Ovary (tissue), 9 donors: Measurements from ENCODE around the gene KAT8. TPM values are rescaled to one million over a fixed set of nuclear protein-coding genes. Genes with fewer than 3 reads are reported as not detected.

ENCODE experiments used
- DNase-seq, 5 donors: peaks; one replicate each; pipeline ENCODE4 v3.0.0-alpha.2; 2019 to 2020
- H3K27ac ChIP-seq, 2 donors: fragments of 200-600 bp; one replicate each; pipeline versions ENCODE4 v1.5.1 to v1.8.0; 2019 to 2022
- H3K27me3 ChIP-seq: fragments of 200-600 bp; one replicate; pipeline ENCODE4 v1.8.0; 2022
- H3K36me3 ChIP-seq: fragments of 200-600 bp; sonication (generic); one replicate; pipeline ENCODE4 v1.5.1; 2019
- H3K4me1 ChIP-seq: one replicate; pipeline ENCODE4 v1.8.1; 2013; ENCODE audit warnings: mild to moderate bottlenecking, moderate library complexity; ENCODE audit not compliant: insufficient read depth
- H3K4me3 ChIP-seq: fragments of 200-600 bp; sonication (generic); one replicate; pipeline ENCODE4 v1.5.1; 2017
- H3K9me3 ChIP-seq, 2 donors: fragments of 200-600 bp in 1 of 2; sonication (generic) in 1 of 2; one replicate each; pipeline versions ENCODE4 v1.5.1 to v1.8.1; 2013 to 2019; ENCODE audit warnings: mild to moderate bottlenecking in 1 of 2, moderate library complexity in 1 of 2
- EP300 ChIP-seq: sonication (generic); formaldehyde crosslinking; IDR thresholded peaks from one replicate; pipeline ENCODE4 v1.6.1; 2017; ENCODE audit warnings: antibody characterized with exemption
- POLR2A ChIP-seq: fragments of 450-650 bp; IDR thresholded peaks from one replicate; pipeline ENCODE4 v1.6.1; 2017; ENCODE audit warnings: antibody characterized with exemption, mild to moderate bottlenecking, moderate library complexity
- WGBS, 3 donors: extraction: QIAGEN DNeasy Blood & Tissue Kit in 1 of 3; methylation state at CpG; one replicate each; pipeline versions ENCODE4 v1.1.5 to v1.1.7; 2013 to 2017; 5-methylcytosine and 5-hydroxymethylcytosine counted together
- intact Hi-C, 4 donors: fragments of 100-400 bp; cut with DNase I; formaldehyde crosslinking; loops; one replicate each; pipeline versions ENCODE4 v1.11.0 to v1.15.1; 2022 to 2023
- polyA plus RNA-seq, 2 donors: library from polyadenylated mRNA; stranded (reverse); fragments of 200-250 nt in 1 of 2; fragments of 350-450 nt in 1 of 2; fragmentation: Illumina TruSeq in 1 of 2; extraction: RNeasy Lipid Tissue Mini Kit (QIAGEN cat#74804) in 1 of 2; gene quantifications; one replicate each; pipeline ENCODE4 v1.2.3, GENCODE V29; 2013 to 2014
- total RNA-seq, 7 donors: library from RNA; depleted of rRNA in 2 of 7; stranded (reverse); fragments of >200 nt in 2 of 7; fragmentation: NEBNext Ultra II Directional in 3 of 7; extraction: Animal tissue kit (Norgen Biotek cat#: 25700) in 3 of 7; gene quantifications; one replicate each; pipeline versions ENCODE4 v1.1.0 to v1.2.4, GENCODE V29; 2016 to 2023
- TF ChIP-seq, protein P1 (sequence below), 3 donors: fragments of 450-650 bp in 2 of 3; fragments of 200-600 bp in 1 of 3; IDR thresholded peaks; one replicate each; pipeline versions ENCODE4 v1.5.1 to v1.8.0; 2016 to 2022; ENCODE audit warnings: antibody characterized with exemption in 3 of 3, mild to moderate bottlenecking in 1 of 3
- donor health status: DM: no; HTN: no; CAD: no; lungs with moderate emphysema.
- donor health status: DM: no; HTN: no; CAD: no.
- donor health status: Bipolar disorder and iron deficiency.
- donor health status: DM: yes; HTN: yes; CAD: no.
- donor health status: DM: no; HTN: no; CAD: no.
- donor health status: DM: yes; HTN: yes; CAD: no.

The KAT8 gene
- total and polyA plus RNA-seq, 9 donors, result 66.4 to 129 (median 88.7) TPM

DNA sequence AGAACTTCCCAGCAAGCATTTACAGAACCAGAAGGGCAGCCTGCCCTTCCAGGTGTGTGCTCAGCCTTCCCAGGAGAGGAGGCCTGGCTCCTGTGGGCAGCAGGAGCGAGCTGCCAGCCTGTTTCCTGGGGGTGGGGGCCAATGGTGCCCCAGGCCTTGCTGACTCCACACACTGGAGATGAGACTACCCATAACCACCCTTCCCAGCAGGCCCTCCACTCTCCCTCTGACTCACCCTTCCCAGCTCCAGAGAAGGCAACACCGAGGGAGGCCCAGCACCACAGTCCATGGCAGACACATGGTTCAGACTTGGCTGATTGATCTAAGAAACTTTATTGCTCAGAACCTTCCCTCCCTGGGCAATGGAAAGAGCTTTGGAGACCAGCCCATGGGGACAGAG, 26.9 kb upstream of the KAT8 start:
- no peak overlapping the region for H3K27ac ChIP-seq
- DNase-seq, result peak in 1 of 5 donors; percentile 10
- peaks cover 4% of the 10 kb centered on the region for H3K4me1 ChIP-seq
- no peaks in the 10 kb centered on the region for H3K27me3 ChIP-seq
- H3K4me3 ChIP-seq, result no peak overlapping the region
- H3K36me3 ChIP-seq, result no peaks in the 10 kb centered on the region
- H3K9me3 ChIP-seq, result no peaks in the 10 kb centered on the region
- intact Hi-C loops, result no loop called here
- no peak for TF ChIP-seq POLR2A
- TF ChIP-seq EP300, result no peak
- TF ChIP-seq, protein P1, sequence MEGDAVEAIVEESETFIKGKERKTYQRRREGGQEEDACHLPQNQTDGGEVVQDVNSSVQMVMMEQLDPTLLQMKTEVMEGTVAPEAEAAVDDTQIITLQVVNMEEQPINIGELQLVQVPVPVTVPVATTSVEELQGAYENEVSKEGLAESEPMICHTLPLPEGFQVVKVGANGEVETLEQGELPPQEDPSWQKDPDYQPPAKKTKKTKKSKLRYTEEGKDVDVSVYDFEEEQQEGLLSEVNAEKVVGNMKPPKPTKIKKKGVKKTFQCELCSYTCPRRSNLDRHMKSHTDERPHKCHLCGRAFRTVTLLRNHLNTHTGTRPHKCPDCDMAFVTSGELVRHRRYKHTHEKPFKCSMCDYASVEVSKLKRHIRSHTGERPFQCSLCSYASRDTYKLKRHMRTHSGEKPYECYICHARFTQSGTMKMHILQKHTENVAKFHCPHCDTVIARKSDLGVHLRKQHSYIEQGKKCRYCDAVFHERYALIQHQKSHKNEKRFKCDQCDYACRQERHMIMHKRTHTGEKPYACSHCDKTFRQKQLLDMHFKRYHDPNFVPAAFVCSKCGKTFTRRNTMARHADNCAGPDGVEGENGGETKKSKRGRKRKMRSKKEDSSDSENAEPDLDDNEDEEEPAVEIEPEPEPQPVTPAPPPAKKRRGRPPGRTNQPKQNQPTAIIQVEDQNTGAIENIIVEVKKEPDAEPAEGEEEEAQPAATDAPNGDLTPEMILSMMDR (IDR thresholded peaks at IDR 0.05), result no peak
- 67 to 76% (median 75%) methylated on average over 2 of the region's 2 CpGs for WGBS, 3 donors

DNA sequence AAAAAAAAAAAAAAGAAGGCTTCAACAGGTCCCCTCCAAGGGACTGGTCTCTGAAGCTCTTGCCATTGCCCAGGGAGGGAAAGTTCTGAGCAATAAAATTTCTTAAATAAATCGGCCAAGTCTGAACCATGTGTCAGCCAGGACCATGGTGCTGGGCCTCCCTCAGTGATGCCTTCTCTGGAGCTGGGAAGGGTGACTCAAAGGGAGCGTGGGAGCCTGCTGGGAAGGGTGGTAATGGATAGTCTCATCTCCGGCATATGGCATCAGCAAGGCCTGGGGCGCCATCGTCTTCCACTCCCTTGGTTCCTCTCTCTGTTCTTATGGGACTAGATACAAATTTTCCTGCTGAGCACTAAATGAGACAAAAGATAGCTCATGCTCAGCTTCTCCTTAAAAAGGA, 25.1 kb upstream of the KAT8 start:
- 90 to 96% (median 94%) methylated on average over 5 of the region's 5 CpGs for WGBS, 3 donors
- Histone ChIP-seq H3K4me1 (peaks cover 4% of the 10 kb centered on the region), H3K27me3 (no peaks in the 10 kb centered on the region), H3K4me3 (no peak overlapping the region), H3K27ac (no peak overlapping the region), H3K9me3 (no peaks in the 10 kb centered on the region), H3K36me3 (no peaks in the 10 kb centered on the region)
- intact Hi-C loops, result no loop called here
- no peak for DNase-seq
- TF ChIP-seq, protein P1 (IDR thresholded peaks at IDR 0.05), result no peak
- TF ChIP-seq EP300, result no peak
- TF ChIP-seq POLR2A, result no peak

DNA sequence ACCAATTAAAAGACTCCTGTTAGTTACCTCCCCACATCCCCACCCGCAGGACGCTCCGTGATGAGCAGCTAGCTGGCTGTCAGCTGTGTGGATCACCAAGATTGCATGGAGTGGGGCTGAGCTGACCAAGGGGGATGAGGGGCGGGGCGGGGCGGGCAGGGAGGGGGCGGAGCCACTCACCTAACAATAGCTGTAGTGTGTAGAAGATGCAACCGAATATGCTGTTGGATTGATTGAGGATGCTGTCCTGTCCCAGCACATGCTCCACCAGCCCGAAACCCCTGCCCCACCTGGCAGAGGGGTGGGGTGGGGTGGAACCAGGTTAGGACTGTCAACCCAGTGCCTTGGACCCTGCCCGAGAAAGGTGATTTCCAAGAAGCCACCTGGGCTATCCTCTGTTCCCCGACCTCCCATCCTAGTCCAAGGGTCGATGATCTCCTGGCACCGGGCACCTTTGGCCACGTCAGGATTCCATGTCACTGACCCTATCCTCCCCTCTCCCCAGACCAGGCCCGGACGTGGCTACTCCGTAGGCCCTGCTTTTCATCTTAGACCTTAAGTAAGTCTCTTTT, 24.2 kb upstream of the KAT8 start:
- H3K4me3 ChIP-seq, result no peak overlapping the region
- peaks cover 4% of the 10 kb centered on the region for H3K4me1 ChIP-seq
- TF ChIP-seq EP300, result no peak
- TF ChIP-seq POLR2A, result no peak
- TF ChIP-seq, protein P1 (IDR thresholded peaks at IDR 0.05), result no peak
- H3K27ac ChIP-seq, result no peak overlapping the region
- intact Hi-C loops, result no loop called here
- 22 to 31% (median 26%) methylated on average over 12 to 17 of the region's 17 CpGs for WGBS, 3 donors
- DNase-seq, result peak in 1 of 5 donors; percentile 25
- no peaks in the 10 kb centered on the region for H3K27me3 ChIP-seq
- no peaks in the 10 kb centered on the region for H3K9me3 ChIP-seq
- no peaks in the 10 kb centered on the region for H3K36me3 ChIP-seq

DNA sequence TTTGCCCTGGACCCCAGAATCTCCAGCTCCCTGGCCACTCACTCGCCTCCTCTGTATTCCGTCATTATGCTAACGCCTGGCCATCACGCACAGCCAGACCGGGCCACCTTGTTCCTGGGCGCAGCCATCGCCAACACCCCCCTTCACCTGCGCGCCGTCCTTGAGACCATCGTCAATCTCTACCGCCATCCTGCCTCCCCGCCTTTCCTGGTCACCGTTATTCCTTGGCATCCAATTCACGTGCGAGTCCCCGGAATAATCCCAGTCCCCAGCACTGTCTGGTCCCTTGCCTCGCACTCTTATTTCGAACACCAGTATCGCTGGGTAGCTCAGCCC, 23.4 kb upstream of the KAT8 start:
- DNase-seq, result no peak
- H3K4me1 ChIP-seq, result peaks cover 4% of the 10 kb centered on the region
- intact Hi-C loops, result no loop called here
- peak overlapping the region; percentile 60 for H3K4me3 ChIP-seq
- H3K9me3 ChIP-seq, result no peaks in the 10 kb centered on the region
- WGBS, 3 donors, result 0 to 1% (median 0%) methylated on average over 20 of the region's 20 CpGs
- H3K36me3 ChIP-seq, result no peaks in the 10 kb centered on the region
- TF ChIP-seq POLR2A, result no peak
- TF ChIP-seq EP300, result no peak
- TF ChIP-seq, protein P1 (IDR thresholded peaks at IDR 0.05), result no peak
- no peaks in the 10 kb centered on the region for H3K27me3 ChIP-seq
- peak overlapping the region in 1 of 2 donors; percentile 83 for H3K27ac ChIP-seq
